ENCODE results near the gene MX2. TPM values are rescaled to one million over a fixed set of nuclear protein-coding genes. Genes with fewer than 3 reads are reported as not detected.

The MX2 gene
- total and polyA plus RNA-seq, 4 donors: 0.69 to 4.7 (median 2.2) TPM

DNA sequence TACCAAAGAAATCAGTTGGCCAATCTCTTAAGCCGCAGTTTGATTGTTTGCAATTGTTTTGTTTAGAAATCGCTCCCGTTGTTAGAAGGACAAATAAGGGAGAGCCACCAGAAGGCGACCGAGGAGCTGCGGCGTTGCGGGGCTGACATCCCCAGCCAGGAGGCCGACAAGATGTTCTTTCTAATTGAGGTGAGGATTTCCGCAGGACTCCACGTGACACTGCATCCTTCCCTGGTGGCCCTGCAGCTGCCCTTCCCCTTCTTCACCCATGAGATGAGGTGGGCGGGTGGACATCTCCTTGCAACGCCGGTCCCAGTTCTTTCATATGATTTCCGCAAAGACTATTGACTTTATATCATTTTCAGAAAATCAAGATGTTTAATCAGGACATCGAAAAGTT is 37.0 kb downstream of the MX2 start:
- Histone ChIP-seq H3K4me1 (ENCODE audit: control insufficient read depth in 4 of 4, insufficient read depth in 4 of 4, low read length in 3 of 4) (no peaks in the 10 kb centered on the region), H3K9ac (ENCODE audit: low read depth in 1 of 2, low read length in 2 of 2) (no peak overlapping the region), H3K27me3 (ENCODE audit: control insufficient read depth in 4 of 4, insufficient read depth in 4 of 4, low read length in 3 of 4) (no peaks in the 10 kb centered on the region), H3K9me3 (ENCODE audit: control insufficient read depth in 4 of 4, low read length in 3 of 4) (no peaks in the 10 kb centered on the region), H3K36me3 (ENCODE audit: control insufficient read depth in 4 of 4, insufficient read depth in 3 of 4, low read depth in 1 of 4, low read length in 3 of 4) (peaks cover 0 to 2% (median 1%) of the 10 kb centered on the region in 4 donors), H3K4me3 (ENCODE audit: low read depth in 1 of 3, low read length in 3 of 3) (no peak overlapping the region), H3K27ac (ENCODE audit: low read depth in 1 of 2, low read length in 2 of 2) (no peak overlapping the region)
- TF ChIP-seq JUND (IDR thresholded peaks at IDR 0.05) (no peak), TAF1 (conservative IDR thresholded peaks at IDR 0.05) (no peak), HNF4G (IDR thresholded peaks at IDR 0.05) (no peak), FOXA1 (IDR thresholded peaks at IDR 0.05) (no peak), FOXA2 (IDR thresholded peaks at IDR 0.05) (no peak), RAD21 (IDR thresholded peaks at IDR 0.05) (no peak), SP1 (IDR thresholded peaks at IDR 0.05) (no peak), RXRA (IDR thresholded peaks at IDR 0.05) (no peak), GABPA (IDR thresholded peaks at IDR 0.05 in 1 of 2, conservative IDR thresholded peaks at IDR 0.05 in 1 of 2) (no peak), EGR1 (IDR thresholded peaks at IDR 0.05; ENCODE audit: low read depth in 2 of 2) (no peak), HNF4A (conservative IDR thresholded peaks at IDR 0.05) (no peak), YY1 (IDR thresholded peaks at IDR 0.05) (no peak)
- TF ChIP-seq, protein P1, sequence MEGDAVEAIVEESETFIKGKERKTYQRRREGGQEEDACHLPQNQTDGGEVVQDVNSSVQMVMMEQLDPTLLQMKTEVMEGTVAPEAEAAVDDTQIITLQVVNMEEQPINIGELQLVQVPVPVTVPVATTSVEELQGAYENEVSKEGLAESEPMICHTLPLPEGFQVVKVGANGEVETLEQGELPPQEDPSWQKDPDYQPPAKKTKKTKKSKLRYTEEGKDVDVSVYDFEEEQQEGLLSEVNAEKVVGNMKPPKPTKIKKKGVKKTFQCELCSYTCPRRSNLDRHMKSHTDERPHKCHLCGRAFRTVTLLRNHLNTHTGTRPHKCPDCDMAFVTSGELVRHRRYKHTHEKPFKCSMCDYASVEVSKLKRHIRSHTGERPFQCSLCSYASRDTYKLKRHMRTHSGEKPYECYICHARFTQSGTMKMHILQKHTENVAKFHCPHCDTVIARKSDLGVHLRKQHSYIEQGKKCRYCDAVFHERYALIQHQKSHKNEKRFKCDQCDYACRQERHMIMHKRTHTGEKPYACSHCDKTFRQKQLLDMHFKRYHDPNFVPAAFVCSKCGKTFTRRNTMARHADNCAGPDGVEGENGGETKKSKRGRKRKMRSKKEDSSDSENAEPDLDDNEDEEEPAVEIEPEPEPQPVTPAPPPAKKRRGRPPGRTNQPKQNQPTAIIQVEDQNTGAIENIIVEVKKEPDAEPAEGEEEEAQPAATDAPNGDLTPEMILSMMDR (IDR thresholded peaks at IDR 0.05; ENCODE audit: low read depth, low read length, missing input control): no peak
- TF ChIP-seq, protein P2, sequence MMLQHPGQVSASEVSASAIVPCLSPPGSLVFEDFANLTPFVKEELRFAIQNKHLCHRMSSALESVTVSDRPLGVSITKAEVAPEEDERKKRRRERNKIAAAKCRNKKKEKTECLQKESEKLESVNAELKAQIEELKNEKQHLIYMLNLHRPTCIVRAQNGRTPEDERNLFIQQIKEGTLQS (IDR thresholded peaks at IDR 0.05): no peak
- TF ChIP-seq, protein P3, sequence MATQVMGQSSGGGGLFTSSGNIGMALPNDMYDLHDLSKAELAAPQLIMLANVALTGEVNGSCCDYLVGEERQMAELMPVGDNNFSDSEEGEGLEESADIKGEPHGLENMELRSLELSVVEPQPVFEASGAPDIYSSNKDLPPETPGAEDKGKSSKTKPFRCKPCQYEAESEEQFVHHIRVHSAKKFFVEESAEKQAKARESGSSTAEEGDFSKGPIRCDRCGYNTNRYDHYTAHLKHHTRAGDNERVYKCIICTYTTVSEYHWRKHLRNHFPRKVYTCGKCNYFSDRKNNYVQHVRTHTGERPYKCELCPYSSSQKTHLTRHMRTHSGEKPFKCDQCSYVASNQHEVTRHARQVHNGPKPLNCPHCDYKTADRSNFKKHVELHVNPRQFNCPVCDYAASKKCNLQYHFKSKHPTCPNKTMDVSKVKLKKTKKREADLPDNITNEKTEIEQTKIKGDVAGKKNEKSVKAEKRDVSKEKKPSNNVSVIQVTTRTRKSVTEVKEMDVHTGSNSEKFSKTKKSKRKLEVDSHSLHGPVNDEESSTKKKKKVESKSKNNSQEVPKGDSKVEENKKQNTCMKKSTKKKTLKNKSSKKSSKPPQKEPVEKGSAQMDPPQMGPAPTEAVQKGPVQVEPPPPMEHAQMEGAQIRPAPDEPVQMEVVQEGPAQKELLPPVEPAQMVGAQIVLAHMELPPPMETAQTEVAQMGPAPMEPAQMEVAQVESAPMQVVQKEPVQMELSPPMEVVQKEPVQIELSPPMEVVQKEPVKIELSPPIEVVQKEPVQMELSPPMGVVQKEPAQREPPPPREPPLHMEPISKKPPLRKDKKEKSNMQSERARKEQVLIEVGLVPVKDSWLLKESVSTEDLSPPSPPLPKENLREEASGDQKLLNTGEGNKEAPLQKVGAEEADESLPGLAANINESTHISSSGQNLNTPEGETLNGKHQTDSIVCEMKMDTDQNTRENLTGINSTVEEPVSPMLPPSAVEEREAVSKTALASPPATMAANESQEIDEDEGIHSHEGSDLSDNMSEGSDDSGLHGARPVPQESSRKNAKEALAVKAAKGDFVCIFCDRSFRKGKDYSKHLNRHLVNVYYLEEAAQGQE (IDR thresholded peaks at IDR 0.05): no peak
- TF ChIP-seq, protein P4, sequence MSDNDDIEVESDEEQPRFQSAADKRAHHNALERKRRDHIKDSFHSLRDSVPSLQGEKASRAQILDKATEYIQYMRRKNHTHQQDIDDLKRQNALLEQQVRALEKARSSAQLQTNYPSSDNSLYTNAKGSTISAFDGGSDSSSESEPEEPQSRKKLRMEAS (IDR thresholded peaks at IDR 0.05): no peak
- TF ChIP-seq, protein P5, sequence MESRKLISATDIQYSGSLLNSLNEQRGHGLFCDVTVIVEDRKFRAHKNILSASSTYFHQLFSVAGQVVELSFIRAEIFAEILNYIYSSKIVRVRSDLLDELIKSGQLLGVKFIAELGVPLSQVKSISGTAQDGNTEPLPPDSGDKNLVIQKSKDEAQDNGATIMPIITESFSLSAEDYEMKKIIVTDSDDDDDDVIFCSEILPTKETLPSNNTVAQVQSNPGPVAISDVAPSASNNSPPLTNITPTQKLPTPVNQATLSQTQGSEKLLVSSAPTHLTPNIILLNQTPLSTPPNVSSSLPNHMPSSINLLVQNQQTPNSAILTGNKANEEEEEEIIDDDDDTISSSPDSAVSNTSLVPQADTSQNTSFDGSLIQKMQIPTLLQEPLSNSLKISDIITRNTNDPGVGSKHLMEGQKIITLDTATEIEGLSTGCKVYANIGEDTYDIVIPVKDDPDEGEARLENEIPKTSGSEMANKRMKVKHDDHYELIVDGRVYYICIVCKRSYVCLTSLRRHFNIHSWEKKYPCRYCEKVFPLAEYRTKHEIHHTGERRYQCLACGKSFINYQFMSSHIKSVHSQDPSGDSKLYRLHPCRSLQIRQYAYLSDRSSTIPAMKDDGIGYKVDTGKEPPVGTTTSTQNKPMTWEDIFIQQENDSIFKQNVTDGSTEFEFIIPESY (IDR thresholded peaks at IDR 0.05): no peak
- WGBS: 90% methylated on average over 16 of the region's 16 CpGs
- no peak for DNase-seq (ENCODE audit: low spot score)
